GM18508 (cell line): ENCODE measurements around the gene ESD.

ENCODE experiments used
- ATAC-seq: cut with Tn5 transposase; IDR thresholded peaks from one replicate; pipeline ENCODE4 v1.9.1; 2021; ENCODE audit warnings: moderate number of reproducible peaks; ENCODE audit not compliant: insufficient read depth, unreplicated experiment

Gene ESD

DNA sequence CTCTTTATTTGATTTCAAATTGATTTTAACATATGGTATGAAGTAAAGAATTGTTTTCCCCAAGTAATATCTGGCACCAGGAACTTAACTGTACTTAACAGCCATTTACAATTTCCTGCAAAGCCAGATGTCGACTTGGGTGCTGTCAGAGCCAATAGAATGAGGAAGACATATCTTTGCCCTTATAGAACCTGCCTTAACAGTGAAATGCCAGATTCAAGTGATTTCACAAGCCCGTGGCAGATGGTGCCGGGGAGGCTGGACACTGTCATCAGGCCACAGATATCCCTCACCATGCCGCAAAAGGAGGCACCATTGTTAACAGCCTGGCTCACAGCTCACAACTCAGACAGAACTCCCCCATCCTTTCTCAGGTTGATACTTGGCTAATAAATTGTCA, 48.7 kb downstream of the ESD start:
- no peak for ATAC-seq

DNA sequence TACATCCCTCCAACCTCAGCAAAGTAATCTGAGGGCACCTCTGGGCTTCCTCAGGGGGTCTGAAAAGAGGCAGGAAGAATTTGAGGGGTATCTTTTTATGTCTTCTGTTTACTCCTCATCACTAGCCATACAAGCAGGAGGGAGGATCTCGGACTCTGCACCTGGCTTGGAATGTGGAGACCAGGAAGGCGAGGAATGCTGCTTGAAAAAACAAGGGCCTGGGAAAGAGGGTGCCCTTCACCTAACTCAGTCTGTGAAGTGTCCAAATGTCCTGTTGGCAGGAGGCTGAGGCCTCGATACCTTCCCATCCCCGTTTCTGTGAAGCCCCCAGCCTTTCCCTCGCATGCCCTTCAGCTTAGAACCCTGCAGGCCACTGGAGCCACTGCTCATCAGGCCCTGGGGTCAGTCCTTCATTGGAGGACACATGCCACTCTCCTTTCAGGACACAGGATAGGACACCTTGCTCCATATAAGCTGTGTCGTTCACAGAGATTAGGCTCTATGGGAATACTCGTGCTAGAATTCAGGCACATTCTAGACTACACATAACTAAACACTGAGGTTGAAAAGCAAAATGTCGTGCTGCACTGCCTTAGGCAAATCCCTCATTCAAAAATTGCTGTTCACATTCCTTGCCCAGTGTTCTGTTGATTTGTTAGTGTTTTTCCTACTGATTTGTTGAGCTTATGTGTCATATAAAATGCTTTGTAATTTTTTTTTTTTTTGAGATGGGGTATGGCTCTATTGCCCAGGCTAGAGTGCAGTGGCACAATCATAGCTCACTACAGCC, 49.7 kb downstream of the ESD start:
- no peak for ATAC-seq

DNA sequence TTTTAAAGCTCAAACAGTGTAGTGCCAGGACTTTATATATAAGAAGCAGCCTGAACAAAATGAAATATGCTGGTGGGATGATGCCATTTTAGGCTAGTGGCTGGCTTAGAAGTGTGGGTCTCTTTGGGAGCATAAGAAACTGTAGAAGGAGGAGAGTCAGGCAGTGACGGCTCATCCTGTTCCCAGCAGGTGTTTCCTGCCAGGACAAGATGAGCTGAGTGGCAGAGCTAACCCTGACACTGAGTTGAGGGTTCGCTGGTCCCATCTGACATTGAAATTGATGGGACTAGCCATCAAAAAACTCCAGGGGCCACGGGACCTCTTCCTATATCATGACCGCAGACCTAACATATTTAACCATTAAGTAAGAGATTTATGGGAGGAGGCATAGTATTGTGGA, 51.3 kb downstream of the ESD start:
- ATAC-seq = no peak

DNA sequence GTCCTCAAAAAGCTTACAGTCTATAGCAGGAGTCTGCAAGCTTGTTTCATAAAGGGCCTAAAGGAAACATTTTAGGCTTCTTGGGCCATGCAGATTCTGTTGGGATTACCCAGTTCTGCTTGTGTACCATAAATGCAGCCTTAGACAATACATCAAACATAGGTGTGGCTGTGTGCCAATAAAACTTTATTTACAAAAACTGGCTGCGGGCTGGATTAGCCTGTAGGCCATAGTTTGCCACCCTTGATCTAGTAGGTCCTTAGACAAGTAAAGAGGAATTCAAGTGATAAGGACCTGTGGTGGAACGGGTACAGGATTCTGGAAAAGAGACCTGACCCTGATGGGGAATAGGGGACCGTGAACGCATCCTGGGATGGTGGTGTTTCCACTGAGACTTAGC, 51.9 kb downstream of the ESD start:
- no peak for ATAC-seq

DNA sequence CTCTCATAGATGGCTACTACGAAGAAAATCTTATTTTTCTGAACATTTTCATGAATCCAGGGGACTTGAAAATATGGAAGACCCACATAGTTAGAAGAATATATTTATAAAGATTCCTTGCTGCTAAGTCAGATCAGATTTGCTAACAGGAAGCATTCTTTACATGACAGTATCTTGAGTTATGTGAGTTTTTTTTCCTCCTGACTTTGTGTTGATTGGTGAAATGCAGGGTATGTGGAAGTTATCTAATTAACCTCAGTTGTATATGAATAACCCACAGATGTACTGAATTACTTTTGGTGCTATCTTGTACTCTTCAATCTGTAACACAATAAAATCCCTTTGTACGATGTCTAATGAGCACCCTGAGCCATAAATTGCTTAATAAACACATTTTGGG, 53.8 kb downstream of the ESD start:
- no peak for ATAC-seq

DNA sequence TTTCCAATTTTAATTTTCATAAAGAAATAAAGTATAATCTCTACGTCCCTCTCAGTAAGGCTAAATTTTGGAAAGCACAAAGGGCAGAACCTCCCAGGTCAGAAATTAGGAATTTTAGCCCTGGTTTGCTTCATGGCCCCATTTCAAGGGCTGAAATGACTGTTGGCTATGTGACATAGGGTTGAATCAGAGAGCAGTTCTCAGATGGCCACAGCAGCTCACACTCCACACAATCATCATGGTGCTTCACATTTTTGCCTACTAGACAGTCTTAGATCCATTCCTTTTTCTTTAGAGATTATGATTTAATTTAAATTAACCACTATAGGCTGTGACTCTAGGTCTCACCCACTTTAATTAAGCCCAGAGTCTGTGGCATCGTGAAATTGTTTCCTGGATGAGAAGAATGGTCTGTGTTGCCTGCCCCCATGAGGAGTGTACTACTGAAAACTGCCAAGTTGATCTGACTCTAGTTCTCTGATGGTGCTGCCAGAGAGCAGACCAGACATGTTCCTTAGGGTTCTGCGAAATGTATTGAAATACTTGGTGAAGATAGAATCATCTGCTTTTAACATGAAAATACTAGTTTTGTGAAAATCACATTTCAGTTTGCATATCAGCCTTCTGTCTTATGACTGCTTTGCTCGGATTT, 57.4 kb downstream of the ESD start:
- ATAC-seq = no peak

DNA sequence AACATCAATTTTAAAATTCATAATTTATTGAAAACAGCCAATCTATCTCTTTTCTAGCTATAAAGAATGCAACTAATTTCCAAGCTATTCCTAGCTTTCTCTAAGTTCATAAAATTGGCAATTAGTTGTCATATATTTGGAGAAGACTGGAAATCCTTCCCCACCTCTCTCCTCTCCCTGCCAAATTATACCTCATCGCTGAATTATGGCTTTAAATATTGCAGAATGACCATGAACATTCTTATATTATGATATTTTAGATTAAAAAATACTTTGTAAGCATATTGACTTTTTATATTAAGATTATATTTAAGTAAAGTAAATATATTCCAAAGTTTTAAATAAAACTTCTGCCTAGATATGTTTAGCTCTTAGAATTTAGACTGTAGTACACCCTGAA, 58.2 kb downstream of the ESD start:
- ATAC-seq = no peak

DNA sequence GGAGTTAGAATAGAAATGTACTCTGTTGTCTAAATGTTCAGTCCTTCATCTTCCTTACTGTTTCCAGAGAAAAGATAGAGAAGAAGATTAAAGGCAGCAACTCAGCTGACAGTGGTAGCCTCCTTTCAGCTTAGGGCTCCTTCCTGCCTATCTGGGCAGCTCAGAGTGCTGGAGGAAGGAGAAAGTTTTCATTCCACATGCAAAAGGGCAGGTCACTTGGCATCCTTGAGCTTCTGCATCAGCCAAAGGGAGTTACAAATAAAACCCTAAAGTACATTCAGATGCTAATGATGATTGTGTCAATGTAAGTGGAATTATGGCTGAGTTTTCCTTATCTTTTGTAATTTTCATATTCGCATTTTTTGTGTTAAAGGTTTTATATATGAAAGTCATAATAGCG, 58.9 kb downstream of the ESD start:
- ATAC-seq = no peak

DNA sequence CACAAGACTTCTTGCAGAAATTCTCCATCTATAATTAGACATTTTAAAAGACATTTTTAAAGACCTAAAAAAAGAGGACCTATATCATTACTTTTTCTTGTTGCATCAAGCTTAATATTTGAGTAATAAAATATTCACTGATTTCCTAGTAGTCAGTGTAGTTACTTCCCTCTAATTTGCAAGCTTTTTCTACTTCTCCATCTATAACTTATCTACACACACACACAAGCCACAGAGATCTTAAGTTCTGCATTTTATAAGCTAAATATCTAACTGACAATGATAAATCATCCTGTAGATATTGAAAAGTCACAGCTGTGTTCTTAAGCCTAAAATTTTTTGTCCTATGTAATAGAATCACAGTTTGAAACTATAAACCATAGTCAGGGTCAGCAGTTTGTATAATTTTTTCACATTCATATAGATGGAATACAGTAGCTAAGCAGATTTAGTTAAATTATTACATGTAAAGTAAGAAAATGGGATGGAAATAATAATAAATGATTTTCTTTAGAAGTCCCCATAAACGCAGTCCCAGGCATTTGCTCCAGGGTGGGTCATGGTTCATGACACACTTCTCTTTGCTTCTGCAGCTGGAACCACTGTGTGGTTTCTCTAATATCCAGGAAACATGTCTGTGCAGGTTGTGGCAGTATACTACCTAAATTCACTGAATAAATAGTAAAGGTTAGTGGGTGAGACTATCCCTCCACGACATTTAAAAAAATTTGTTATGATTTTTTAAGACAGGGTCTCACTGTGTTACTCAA, 60.2 kb downstream of the ESD start:
- ATAC-seq = no peak

DNA sequence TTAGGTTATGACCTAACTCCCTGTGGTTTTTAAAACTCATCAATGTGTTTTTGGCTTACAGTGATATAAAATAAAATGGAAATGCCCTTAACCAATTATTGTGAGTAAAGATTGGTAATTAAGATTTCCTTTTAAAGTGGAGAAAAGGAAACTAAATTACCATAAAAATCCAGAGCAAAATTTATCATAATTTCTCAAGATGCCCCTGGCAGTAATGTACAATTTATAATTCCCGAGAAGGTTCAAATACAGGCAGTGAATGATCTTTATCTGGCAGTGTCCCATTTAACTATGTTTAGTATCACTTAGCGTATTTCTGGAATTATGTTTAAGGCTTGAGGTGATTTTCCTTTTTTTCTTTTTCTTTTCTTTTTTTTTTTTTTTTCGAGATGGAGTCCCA, 61.5 kb downstream of the ESD start:
- ATAC-seq = no peak

DNA sequence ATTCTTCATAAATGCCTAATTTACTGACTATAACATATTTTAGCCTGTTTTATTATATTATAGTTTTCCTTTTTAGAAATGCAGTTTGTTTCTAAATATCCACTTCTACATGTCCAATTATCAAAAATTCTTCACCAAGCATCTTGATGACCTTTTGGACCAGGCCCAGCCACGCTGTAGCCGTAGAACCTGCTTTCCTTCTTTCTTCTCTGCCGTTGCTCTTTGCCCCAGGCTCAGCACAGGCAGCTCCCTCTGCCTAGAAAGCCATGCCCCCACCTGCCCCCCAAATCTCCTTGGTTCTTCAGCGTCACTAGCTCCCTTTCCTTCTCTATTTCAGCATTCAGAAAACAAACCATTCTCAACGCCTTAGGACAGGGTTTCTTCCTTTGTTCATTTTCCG, 65.4 kb downstream of the ESD start:
- ATAC-seq = no peak

DNA sequence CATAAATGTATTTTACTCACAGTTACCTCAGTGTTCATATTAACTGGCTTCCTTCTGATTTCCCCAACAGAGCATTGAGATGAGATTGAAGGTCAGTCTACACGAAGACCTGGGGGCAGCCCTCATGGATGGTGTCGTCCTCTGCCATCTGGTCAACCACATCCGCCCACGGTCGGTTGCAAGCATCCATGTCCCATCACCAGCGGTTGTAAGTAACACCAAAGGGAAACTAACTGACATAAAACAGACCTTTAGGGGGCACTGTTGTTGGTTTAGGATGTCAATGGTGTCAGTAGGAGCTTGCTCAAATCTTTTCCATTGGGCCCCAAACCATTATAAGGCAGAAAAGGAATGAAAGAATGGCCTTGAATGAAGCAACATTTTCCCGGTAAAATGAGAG, 68.2 kb downstream of the ESD start:
- ATAC-seq = no peak

DNA sequence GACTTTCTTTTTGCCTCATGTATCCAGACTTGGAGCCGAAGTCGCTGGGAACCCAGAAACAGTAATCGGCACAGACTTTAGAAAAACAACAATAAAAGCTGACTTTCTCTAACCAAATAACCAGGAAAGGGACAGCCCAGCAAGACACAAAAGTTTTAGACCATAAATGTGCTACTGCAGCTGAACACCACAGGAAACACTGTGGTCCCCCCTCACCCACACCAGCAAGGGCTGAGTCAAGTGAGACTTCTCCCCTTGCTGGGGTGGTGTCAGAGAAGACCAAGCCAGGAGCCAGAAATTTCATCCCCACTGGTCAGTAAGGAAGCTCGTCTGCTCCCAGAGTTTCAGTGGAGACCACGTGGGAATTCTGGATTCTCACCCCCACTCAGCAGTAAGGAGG, 70.6 kb downstream of the ESD start:
- ATAC-seq = no peak
